Stimulated activated CD4-positive, alpha-beta T cell treated with anti-CD3 and anti-CD28 coated beads, TNF-alpha, amount 100 ng/mL, for 48 hours (primary cell): ENCODE results near the gene XKR8.

ENCODE experiments used
- DNase-seq, 3 donors: peaks; one replicate each; pipeline ENCODE4 v3.0.0-alpha.2; 2020; ENCODE audit warnings: low read depth in 3 of 3

The XKR8 gene

GRCh38 chr1:27959792-27960603 is at the start of gene XKR8:
Gene XKR8 (plus strand): TSS chr1:27959973. CDS start chr1:27960070, 97 bp downstream.
- DNase-seq, result peak; percentile 70 to 78 (median 72)

- DNase-seq, result peak in 2 of 3 donors; percentile 10 to 18
Measured at GRCh38 chr1:27912429-27912828, 47.3 kb upstream of the XKR8 start.

GRCh38 chr1:27915082-27915575 is 44.6 kb upstream of the XKR8 start:
- DNase-seq, result no peak

GRCh38 chr1:27922272-27922671 is 37.5 kb upstream of the XKR8 start:
- no peak for DNase-seq

GRCh38 chr1:27928216-27928954 is 31.4 kb upstream of the XKR8 start:
- no peak for DNase-seq

GRCh38 chr1:27931184-27931583 is 28.6 kb upstream of the XKR8 start:
- no peak for DNase-seq

GRCh38 chr1:27931759-27932158 is 28.0 kb upstream of the XKR8 start:
- no peak for DNase-seq

- no peak for DNase-seq
Measured at GRCh38 chr1:27934818-27935549, 24.8 kb upstream of the XKR8 start, which contains the start of gene SMPDL3B. Gene SMPDL3B (plus strand): TSS chr1:27935000. CDS start chr1:27935184, 184 bp downstream.

- no peak for DNase-seq
Measured at GRCh38 chr1:27935721-27936120, 24.1 kb upstream of the XKR8 start.

GRCh38 chr1:27936370-27936769 is 23.4 kb upstream of the XKR8 start:
- DNase-seq, result no peak

GRCh38 chr1:27937524-27937836 is 22.3 kb upstream of the XKR8 start:
- DNase-seq, result no peak

GRCh38 chr1:27938488-27938887 is 21.3 kb upstream of the XKR8 start:
- DNase-seq, result no peak

- peak; percentile 46 to 69 (median 52) for DNase-seq
Measured at GRCh38 chr1:27940297-27940696, 19.5 kb upstream of the XKR8 start.

GRCh38 chr1:27940870-27941560 is 18.8 kb upstream of the XKR8 start:
- DNase-seq, result no peak

- no peak for DNase-seq
Measured at GRCh38 chr1:27941671-27942540, 17.9 kb upstream of the XKR8 start.

GRCh38 chr1:27945020-27945419 is 14.8 kb upstream of the XKR8 start:
- DNase-seq, result no peak

- DNase-seq, result no peak
Measured at GRCh38 chr1:27949027-27949426, 10.7 kb upstream of the XKR8 start.

GRCh38 chr1:27951396-27951795 is 8.4 kb upstream of the XKR8 start:
- DNase-seq, result no peak

GRCh38 chr1:27952147-27952546 is 7.6 kb upstream of the XKR8 start:
- DNase-seq, result no peak

- DNase-seq, result no peak
Measured at GRCh38 chr1:27954186-27954585, 5.6 kb upstream of the XKR8 start.

- DNase-seq, result no peak
Measured at GRCh38 chr1:27955076-27955475, 4.7 kb upstream of the XKR8 start.
